HG02588 (cell line): ENCODE results near the gene SMYD2.

Source experiments
- ATAC-seq: cut with Tn5 transposase; IDR thresholded peaks from one replicate; pipeline ENCODE4 v1.9.1; 2021; ENCODE audit warnings: mild to moderate bottlenecking, moderate library complexity; ENCODE audit not compliant: unreplicated experiment

The SMYD2 gene

GRCh38 chr1:214300149-214300780, 19.3 kb downstream of the SMYD2 start:
- no peak for ATAC-seq

GRCh38 chr1:214301526-214301925, 20.6 kb downstream of the SMYD2 start:
- ATAC-seq: no peak

- no peak for ATAC-seq
Observed at GRCh38 chr1:214303141-214303930, 22.4 kb downstream of the SMYD2 start.

GRCh38 chr1:214305164-214305751, 24.3 kb downstream of the SMYD2 start:
- no peak for ATAC-seq

- ATAC-seq: no peak
Observed at GRCh38 chr1:214306269-214306668, 25.3 kb downstream of the SMYD2 start.

- peak; percentile 52 for ATAC-seq
Observed at GRCh38 chr1:214310010-214310409, 29.1 kb downstream of the SMYD2 start.

GRCh38 chr1:214310777-214311690, 30.1 kb downstream of the SMYD2 start:
- ATAC-seq: no peak

- no peak for ATAC-seq
Observed at GRCh38 chr1:214312530-214313051, 31.6 kb downstream of the SMYD2 start.

GRCh38 chr1:214314178-214314843, 33.4 kb downstream of the SMYD2 start:
- no peak for ATAC-seq

GRCh38 chr1:214316593-214316992, 35.6 kb downstream of the SMYD2 start:
- peak; percentile 34 for ATAC-seq

- ATAC-seq: no peak
Observed at GRCh38 chr1:214317300-214317699, 36.3 kb downstream of the SMYD2 start.

- peak; percentile 21 for ATAC-seq
Observed at GRCh38 chr1:214317734-214318133, 36.8 kb downstream of the SMYD2 start.

GRCh38 chr1:214318356-214318755, 37.4 kb downstream of the SMYD2 start:
- ATAC-seq: peak; percentile 59

- ATAC-seq: no peak
Observed at GRCh38 chr1:214318956-214319736, 38.2 kb downstream of the SMYD2 start.

GRCh38 chr1:214319938-214320337, 39.0 kb downstream of the SMYD2 start:
- no peak for ATAC-seq

GRCh38 chr1:214321705-214322453, 40.9 kb downstream of the SMYD2 start:
- ATAC-seq: peak; percentile 43

- no peak for ATAC-seq
Observed at GRCh38 chr1:214324896-214325800, 44.2 kb downstream of the SMYD2 start.

GRCh38 chr1:214326406-214326805, 45.4 kb downstream of the SMYD2 start:
- peak; percentile 47 for ATAC-seq
